ENCODE measurements around the gene TRAPPC12.

The TRAPPC12 gene

DNA sequence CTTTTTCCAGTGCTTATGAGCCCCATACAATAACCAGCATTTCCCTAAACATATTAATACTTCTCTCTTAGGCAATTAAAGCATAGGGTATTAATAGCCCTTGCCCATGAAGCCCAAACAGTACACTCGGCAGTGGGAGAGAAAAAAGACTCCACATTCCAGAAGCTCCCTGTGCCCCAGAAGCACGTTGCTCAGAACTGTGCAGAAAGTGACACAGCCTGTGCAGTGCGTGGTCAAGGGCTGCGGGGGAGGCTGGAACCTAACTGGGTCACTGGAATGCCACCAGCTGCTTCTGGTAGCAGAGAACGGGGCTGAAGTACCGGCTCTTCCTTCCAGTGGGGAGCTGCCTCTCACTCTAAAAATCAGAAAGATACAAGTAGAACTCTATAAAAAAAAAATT is 34.6 kb upstream of the TRAPPC12 start:
- Histone ChIP-seq H3K4me2 (ENCODE audit: low read length) (no peak overlapping the region), H3K27me3 (ENCODE audit: control insufficient read depth, insufficient read depth, low read length) (no peaks in the 10 kb centered on the region), H3K4me3 (ENCODE audit: low read depth, low read length) (no peak overlapping the region), H3K79me2 (peaks cover 3% of the 10 kb centered on the region), H3K36me3 (ENCODE audit: control insufficient read depth, insufficient read depth, low read length) (no peaks in the 10 kb centered on the region), H3K27ac (no peak overlapping the region), H3K4me1 (peaks cover 14% of the 10 kb centered on the region), H3K9me3 (ENCODE audit: control insufficient read depth, low read length) (no peaks in the 10 kb centered on the region), H3K9ac (no peak overlapping the region), H2AFZ (no peak overlapping the region)
- TF ChIP-seq, protein P1, sequence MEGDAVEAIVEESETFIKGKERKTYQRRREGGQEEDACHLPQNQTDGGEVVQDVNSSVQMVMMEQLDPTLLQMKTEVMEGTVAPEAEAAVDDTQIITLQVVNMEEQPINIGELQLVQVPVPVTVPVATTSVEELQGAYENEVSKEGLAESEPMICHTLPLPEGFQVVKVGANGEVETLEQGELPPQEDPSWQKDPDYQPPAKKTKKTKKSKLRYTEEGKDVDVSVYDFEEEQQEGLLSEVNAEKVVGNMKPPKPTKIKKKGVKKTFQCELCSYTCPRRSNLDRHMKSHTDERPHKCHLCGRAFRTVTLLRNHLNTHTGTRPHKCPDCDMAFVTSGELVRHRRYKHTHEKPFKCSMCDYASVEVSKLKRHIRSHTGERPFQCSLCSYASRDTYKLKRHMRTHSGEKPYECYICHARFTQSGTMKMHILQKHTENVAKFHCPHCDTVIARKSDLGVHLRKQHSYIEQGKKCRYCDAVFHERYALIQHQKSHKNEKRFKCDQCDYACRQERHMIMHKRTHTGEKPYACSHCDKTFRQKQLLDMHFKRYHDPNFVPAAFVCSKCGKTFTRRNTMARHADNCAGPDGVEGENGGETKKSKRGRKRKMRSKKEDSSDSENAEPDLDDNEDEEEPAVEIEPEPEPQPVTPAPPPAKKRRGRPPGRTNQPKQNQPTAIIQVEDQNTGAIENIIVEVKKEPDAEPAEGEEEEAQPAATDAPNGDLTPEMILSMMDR (IDR thresholded peaks at IDR 0.05): no peak

DNA sequence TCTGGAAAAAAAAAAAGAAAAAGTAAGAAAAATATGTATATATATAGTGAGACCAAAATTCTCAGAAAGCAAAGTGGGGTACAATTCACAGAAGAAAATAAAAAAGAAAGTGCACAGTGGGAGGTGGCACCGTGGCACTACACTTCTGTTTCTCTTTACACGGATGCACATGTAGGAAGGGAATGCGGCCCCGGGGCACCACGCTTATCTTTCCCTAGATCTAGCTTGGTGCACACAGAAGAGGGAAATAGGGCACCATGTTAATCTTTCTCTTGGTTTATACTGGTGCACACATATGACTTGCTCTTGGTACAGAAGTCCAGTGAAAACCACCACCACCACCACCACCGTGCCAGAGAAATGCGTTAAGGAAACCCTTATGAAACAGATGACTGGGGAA is 33.9 kb upstream of the TRAPPC12 start:
- H3K4me3 ChIP-seq (ENCODE audit: low read depth, low read length): no peak overlapping the region
- H3K9ac ChIP-seq: no peak overlapping the region

DNA sequence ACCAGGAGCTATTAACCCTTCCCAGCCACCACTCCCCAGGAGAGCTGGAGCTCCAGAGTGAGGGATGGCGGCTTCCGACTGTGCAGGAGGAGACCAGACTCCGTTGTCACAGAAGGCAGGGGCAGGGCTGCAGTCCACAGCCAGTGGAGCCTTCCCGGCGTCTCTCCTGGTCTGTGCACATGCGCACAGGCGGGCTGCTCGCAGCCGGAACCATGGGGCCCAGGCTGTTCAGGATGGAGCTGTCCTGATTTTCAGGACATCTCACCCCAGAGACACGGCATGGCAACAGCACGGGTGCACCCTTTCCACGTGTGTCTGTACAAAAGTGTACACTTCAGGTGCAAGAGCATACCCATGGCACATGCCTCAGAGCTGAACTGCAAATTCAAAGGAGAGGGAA is 30.7 kb upstream of the TRAPPC12 start:
- H3K4me2 ChIP-seq (ENCODE audit: low read length): peak overlapping the region; percentile 67
- peak overlapping the region; percentile 81 for H2AFZ ChIP-seq
- H3K79me2 ChIP-seq: peaks cover 4% of the 10 kb centered on the region
- H3K9me3 ChIP-seq (ENCODE audit: control insufficient read depth, low read length): no peaks in the 10 kb centered on the region
- no peaks in the 10 kb centered on the region for H3K36me3 ChIP-seq (ENCODE audit: control insufficient read depth, insufficient read depth, low read length)
- TF ChIP-seq, protein P1 (IDR thresholded peaks at IDR 0.05): no peak
- no peaks in the 10 kb centered on the region for H3K27me3 ChIP-seq (ENCODE audit: control insufficient read depth, insufficient read depth, low read length)
- peak overlapping the region; percentile 43 for H3K4me3 ChIP-seq (ENCODE audit: low read depth, low read length)
- H3K27ac ChIP-seq: peak overlapping the region; percentile 90
- H3K9ac ChIP-seq: no peak overlapping the region
- peaks cover 14% of the 10 kb centered on the region for H3K4me1 ChIP-seq

More for the DNA sequence above, 33.9 kb upstream of the TRAPPC12 start:
- H3K36me3 ChIP-seq (ENCODE audit: control insufficient read depth, insufficient read depth, low read length): no peaks in the 10 kb centered on the region
- H3K4me1 ChIP-seq: peaks cover 14% of the 10 kb centered on the region
- H3K27ac ChIP-seq: no peak overlapping the region
- H3K4me2 ChIP-seq (ENCODE audit: low read length): no peak overlapping the region
- no peaks in the 10 kb centered on the region for H3K27me3 ChIP-seq (ENCODE audit: control insufficient read depth, insufficient read depth, low read length)
- H2AFZ ChIP-seq: no peak overlapping the region
- H3K79me2 ChIP-seq: peaks cover 3% of the 10 kb centered on the region
- TF ChIP-seq, protein P1 (IDR thresholded peaks at IDR 0.05): no peak
- H3K9me3 ChIP-seq (ENCODE audit: control insufficient read depth, low read length): no peaks in the 10 kb centered on the region

DNA sequence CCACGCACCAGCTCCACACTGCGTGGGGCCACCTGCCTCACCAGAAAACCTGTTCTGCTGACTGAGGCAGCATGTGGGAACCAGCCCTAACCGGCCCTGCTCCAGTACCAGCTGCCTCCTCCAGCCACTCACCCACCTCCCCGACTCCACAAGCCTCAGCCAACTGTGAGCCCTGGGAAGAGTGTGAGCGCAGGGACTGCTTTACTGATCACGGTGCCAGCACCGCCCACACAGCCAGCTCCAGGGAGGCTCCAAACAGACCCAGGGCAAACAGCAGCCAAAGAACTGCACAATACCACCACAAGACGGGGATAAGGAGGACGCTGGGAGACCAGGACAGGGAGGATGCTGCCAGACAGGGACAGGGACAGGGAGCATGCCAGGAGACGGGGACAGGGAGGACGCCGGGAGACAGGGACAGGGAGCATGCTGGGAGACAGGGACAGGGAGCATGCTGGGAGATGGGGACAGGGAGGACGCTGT is 30.2 kb upstream of the TRAPPC12 start:
- H3K79me2 ChIP-seq: peaks cover 4% of the 10 kb centered on the region
- H3K36me3 ChIP-seq (ENCODE audit: control insufficient read depth, insufficient read depth, low read length): no peaks in the 10 kb centered on the region
- H3K4me2 ChIP-seq (ENCODE audit: low read length): peak overlapping the region; percentile 67
- H2AFZ ChIP-seq: peak overlapping the region; percentile 81
- H3K27me3 ChIP-seq (ENCODE audit: control insufficient read depth, insufficient read depth, low read length): no peaks in the 10 kb centered on the region
- TF ChIP-seq, protein P1 (IDR thresholded peaks at IDR 0.05): no peak
- no peak overlapping the region for H3K9ac ChIP-seq
- H3K4me1 ChIP-seq: peaks cover 15% of the 10 kb centered on the region
- no peaks in the 10 kb centered on the region for H3K9me3 ChIP-seq (ENCODE audit: control insufficient read depth, low read length)
- H3K27ac ChIP-seq: peak overlapping the region; percentile 90
- peak overlapping the region; percentile 43 for H3K4me3 ChIP-seq (ENCODE audit: low read depth, low read length)

DNA sequence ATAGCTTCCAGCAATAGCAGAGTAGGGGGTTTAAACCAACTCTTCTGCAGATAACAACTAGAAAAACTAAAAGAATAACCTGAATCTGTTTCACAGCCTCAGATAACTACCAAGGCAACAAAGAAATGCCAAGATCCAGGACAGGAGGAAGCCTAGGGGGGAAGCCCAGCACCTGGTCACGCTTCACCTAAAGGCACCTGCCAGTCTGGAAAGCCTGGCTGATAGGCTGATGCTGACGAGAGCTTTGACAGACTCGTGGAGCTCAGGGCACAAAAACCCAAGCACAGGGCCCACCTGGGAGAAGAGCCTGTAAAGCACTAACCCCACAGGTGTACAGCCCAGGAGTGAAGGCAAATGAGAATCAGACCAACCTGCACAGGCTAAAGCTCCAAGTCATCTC is 24.5 kb upstream of the TRAPPC12 start:
- no peak overlapping the region for H3K4me3 ChIP-seq (ENCODE audit: low read depth, low read length)
- TF ChIP-seq, protein P1 (IDR thresholded peaks at IDR 0.05): no peak

More for the DNA sequence above, 24.5 kb upstream of the TRAPPC12 start:
- H3K79me2 ChIP-seq: peaks cover 4% of the 10 kb centered on the region
- H3K27ac ChIP-seq: peak overlapping the region; percentile 80
- H2AFZ ChIP-seq: peak overlapping the region; percentile 51
- H3K4me1 ChIP-seq: peaks cover 26% of the 10 kb centered on the region
- no peaks in the 10 kb centered on the region for H3K36me3 ChIP-seq (ENCODE audit: control insufficient read depth, insufficient read depth, low read length)
- no peak overlapping the region for H3K4me2 ChIP-seq (ENCODE audit: low read length)
- no peaks in the 10 kb centered on the region for H3K9me3 ChIP-seq (ENCODE audit: control insufficient read depth, low read length)
- no peaks in the 10 kb centered on the region for H3K27me3 ChIP-seq (ENCODE audit: control insufficient read depth, insufficient read depth, low read length)
- H3K9ac ChIP-seq: no peak overlapping the region

All from parathyroid adenoma (tissue), 2 donors.